MM.1S (cell line): ENCODE measurements around the gene DTX4.

ENCODE experiments used
- DNase-seq: peaks from one replicate; pipeline ENCODE4 v3.0.0-alpha.2; 2015
- H2AFZ ChIP-seq: fragments of 300-600 bp; sonication (generic); 2 replicates; pipeline ENCODE4 v1.6.0; 2016; ENCODE audit warnings: antibody characterized with exemption, low read length
- H3F3A ChIP-seq: fragments of 300-600 bp; sonication (generic); 2 replicates; pipeline ENCODE4 v1.6.1; 2016; ENCODE audit warnings: mild to moderate bottlenecking, antibody characterized with exemption, low read length, moderate library complexity, mixed read lengths; ENCODE audit not compliant: insufficient read depth
- H3K27ac ChIP-seq: fragments of 300-600 bp; sonication (generic); 2 replicates; pipeline ENCODE4 v1.5.1; 2016; ENCODE audit warnings: mild to moderate bottlenecking, low read length
- H3K27me3 ChIP-seq: fragments of 300-600 bp; sonication (generic); replicated peaks from 2 replicates; pipeline ENCODE4 v1.6.0; 2016; ENCODE audit warnings: low read length; ENCODE audit not compliant: insufficient read depth
- H3K36me3 ChIP-seq: fragments of 300-600 bp; sonication (generic); replicated peaks from 2 replicates; pipeline ENCODE4 v1.6.1; 2016; ENCODE audit warnings: mild to moderate bottlenecking, low read length, mixed read lengths; ENCODE audit not compliant: insufficient read depth
- H3K4me1 ChIP-seq: fragments of 300-600 bp; sonication (generic); 2 replicates; pipeline ENCODE4 v1.6.1; 2016; ENCODE audit warnings: low read length, mixed read lengths
- H3K4me2 ChIP-seq: fragments of 300-600 bp; sonication (generic); 2 replicates; pipeline ENCODE4 v1.6.0; 2016; ENCODE audit warnings: low read depth, low read length
- H3K4me3 ChIP-seq: fragments of 300-600 bp; sonication (generic); 2 replicates; pipeline ENCODE4 v1.5.1; 2016; ENCODE audit warnings: low read length, mixed read lengths
- H3K79me2 ChIP-seq: fragments of 300-600 bp; sonication (generic); 2 replicates; pipeline ENCODE4 v1.6.1; 2016; ENCODE audit warnings: mixed run types, low read length, mixed read lengths
- H3K9ac ChIP-seq: fragments of 300-600 bp; sonication (generic); 2 replicates; pipeline ENCODE4 v1.6.1; 2016; ENCODE audit warnings: low read length, mixed read lengths
- H3K9me2 ChIP-seq: fragments of 300-600 bp; sonication (generic); replicated peaks from 2 replicates; pipeline ENCODE4 v1.6.1; 2016; ENCODE audit warnings: mild to moderate bottlenecking, low read length, mixed read lengths; ENCODE audit not compliant: insufficient read depth
- H3K9me3 ChIP-seq: fragments of 300-600 bp; sonication (generic); replicated peaks from 2 replicates; pipeline ENCODE4 v1.6.1; 2016; ENCODE audit warnings: mild to moderate bottlenecking, low read length, mixed read lengths; ENCODE audit not compliant: insufficient read depth
- H4K20me1 ChIP-seq: fragments of 300-600 bp; sonication (generic); 2 replicates; pipeline ENCODE4 v1.6.1; 2016; ENCODE audit warnings: mild to moderate bottlenecking, low read length, moderate library complexity, mixed read lengths; ENCODE audit not compliant: insufficient read depth
- EZH2 ChIP-seq: fragments of 300-600 bp; sonication (generic); optimal IDR thresholded peaks from 2 replicates; pipeline ENCODE3; 2017; ENCODE audit warnings: low read depth, mild to moderate bottlenecking, antibody characterized with exemption, low read length, mixed read lengths
- EZH2phosphoT487 ChIP-seq: fragments of 300-600 bp; sonication (generic); IDR thresholded peaks from 2 replicates; pipeline ENCODE4 v1.6.1; 2018; ENCODE audit warnings: antibody characterized with exemption, low read length
- TF ChIP-seq, protein P1 (sequence below): fragments of 300-600 bp; sonication (generic); IDR thresholded peaks from 2 replicates; pipeline ENCODE4 v1.5.1; 2016; ENCODE audit warnings: antibody characterized with exemption, low read length, mixed read lengths

DTX4 gene

DNA sequence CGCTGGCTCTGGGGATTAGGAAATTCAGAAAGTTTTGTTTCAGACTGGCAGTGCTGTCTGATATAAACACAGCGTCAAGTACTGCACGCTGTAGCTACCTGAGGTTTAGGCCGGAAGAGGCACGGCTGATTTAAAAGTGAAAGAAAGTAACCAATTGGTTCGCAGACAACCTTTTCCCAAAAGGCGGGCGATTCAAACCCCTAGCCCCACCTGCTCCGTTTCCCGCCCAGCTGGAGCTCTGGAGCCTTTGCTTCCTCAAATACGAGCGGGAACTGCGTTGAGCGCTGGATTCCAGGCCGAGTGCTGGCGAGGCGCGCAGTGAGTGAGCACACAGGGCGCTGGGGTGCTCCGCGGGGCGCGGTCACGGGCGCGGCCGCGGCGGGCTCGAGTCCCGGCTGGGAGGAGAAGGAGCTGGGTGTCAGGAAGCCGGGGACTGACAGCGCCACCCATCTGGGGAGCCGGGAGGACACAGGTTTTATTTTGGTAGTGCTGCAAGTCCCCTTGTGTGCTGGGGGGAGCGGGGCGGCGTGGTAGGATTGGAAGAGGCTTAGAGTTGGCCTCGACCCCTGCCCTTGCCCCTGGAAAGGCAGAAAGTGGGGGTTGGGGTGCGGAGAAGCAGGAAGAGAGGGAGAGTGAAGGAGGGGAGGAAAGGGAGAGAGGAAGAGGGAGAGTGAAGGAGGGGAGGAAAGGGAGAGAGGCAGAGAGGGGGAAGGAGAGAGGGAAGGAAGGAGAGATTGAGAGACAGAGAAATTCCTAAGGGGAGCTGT, 27.2 kb upstream of the DTX4 start:
- TF ChIP-seq, protein P1, sequence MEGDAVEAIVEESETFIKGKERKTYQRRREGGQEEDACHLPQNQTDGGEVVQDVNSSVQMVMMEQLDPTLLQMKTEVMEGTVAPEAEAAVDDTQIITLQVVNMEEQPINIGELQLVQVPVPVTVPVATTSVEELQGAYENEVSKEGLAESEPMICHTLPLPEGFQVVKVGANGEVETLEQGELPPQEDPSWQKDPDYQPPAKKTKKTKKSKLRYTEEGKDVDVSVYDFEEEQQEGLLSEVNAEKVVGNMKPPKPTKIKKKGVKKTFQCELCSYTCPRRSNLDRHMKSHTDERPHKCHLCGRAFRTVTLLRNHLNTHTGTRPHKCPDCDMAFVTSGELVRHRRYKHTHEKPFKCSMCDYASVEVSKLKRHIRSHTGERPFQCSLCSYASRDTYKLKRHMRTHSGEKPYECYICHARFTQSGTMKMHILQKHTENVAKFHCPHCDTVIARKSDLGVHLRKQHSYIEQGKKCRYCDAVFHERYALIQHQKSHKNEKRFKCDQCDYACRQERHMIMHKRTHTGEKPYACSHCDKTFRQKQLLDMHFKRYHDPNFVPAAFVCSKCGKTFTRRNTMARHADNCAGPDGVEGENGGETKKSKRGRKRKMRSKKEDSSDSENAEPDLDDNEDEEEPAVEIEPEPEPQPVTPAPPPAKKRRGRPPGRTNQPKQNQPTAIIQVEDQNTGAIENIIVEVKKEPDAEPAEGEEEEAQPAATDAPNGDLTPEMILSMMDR = peak; percentile 49
- no peak for TF ChIP-seq EZH2
- peaks cover 23% of the 10 kb centered on the region for H3K4me1 ChIP-seq
- peak; percentile 95 for DNase-seq
- no peaks in the 10 kb centered on the region for H3K9me3 ChIP-seq
- peak overlapping the region; percentile 87 for H3K9ac ChIP-seq
- H3K27ac ChIP-seq = peak overlapping the region; percentile 88
- peaks cover 8% of the 10 kb centered on the region; the same call in 1 of the 2 replicates for H3K36me3 ChIP-seq
- H3K4me2 ChIP-seq = peak overlapping the region; percentile 95
- no peaks in the 10 kb centered on the region for H3K27me3 ChIP-seq
- H2AFZ ChIP-seq = peak overlapping the region; percentile 54
- peaks cover 56% of the 10 kb centered on the region for H3K79me2 ChIP-seq
- H3K9me2 ChIP-seq = no peaks in the 10 kb centered on the region
- peak overlapping the region; percentile 89 for H3K4me3 ChIP-seq
- peaks cover 31% of the 10 kb centered on the region for H3F3A ChIP-seq
- H4K20me1 ChIP-seq = no peaks in the 10 kb centered on the region

DNA sequence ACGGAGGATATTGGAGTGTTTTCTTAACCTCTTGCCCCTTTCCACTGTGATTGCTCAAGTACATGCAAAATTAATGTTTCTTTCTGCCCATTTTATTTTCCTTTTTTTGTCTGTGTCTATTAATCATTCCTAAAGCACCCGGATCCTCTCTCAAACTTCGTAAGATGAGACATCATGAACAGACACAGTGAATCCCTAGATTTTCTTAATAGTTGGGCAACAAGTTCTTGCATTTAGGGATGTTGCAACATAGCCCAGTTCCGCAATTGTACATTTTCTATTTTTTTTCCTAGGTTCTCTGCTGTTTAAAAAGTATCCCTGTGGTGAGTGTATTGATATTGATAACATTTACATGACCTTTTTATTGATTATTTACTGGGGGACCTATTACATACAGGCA, 26.4 kb upstream of the DTX4 start:
- Histone ChIP-seq H3K4me1 (peaks cover 31% of the 10 kb centered on the region), H3K36me3 (peaks cover 8% of the 10 kb centered on the region; the same call in 1 of the 2 replicates), H3K4me3 (peak overlapping the region; percentile 89), H3K9me3 (no peaks in the 10 kb centered on the region), H2AFZ (no peak overlapping the region), H3K79me2 (peaks cover 60% of the 10 kb centered on the region), H3F3A (peaks cover 38% of the 10 kb centered on the region), H3K9ac (peak overlapping the region; percentile 87), H3K9me2 (no peaks in the 10 kb centered on the region), H3K27me3 (no peaks in the 10 kb centered on the region), H4K20me1 (no peaks in the 10 kb centered on the region), H3K27ac (peak overlapping the region; percentile 88; the same call in 1 of the 2 replicates), H3K4me2 (peak overlapping the region; percentile 95)
- DNase-seq = no peak
- TF ChIP-seq, protein P1 = no peak
- no peak for TF ChIP-seq EZH2
- TF ChIP-seq EZH2phosphoT487 = no peak

DNA sequence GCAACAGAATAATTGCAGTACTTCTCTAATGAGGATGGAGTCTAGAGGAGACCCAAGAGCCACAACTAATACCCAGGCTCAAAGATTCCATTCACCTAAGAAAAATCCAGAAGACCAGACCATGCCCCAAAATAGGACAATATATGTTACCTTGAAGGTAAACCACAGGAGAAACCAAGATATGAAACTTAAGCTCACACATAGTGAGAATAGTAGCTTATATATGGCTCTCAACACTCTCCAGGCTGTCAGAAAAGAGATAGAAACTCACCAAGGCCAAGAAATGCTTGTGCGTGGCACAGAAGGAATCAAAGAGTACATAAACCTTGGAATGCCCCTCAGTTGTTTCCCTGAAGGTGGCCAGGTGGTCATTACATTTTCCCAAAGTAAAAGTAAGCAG, 20.2 kb upstream of the DTX4 start:
- TF ChIP-seq EZH2 = no peak
- H3K4me3 ChIP-seq = no peak overlapping the region
- peak overlapping the region; percentile 16; the same call in 1 of the 2 replicates for H3K9ac ChIP-seq
- H3K9me2 ChIP-seq = no peaks in the 10 kb centered on the region
- peak overlapping the region; percentile 79 for H3K27ac ChIP-seq
- H4K20me1 ChIP-seq = peaks cover 7% of the 10 kb centered on the region; the same call in 1 of the 2 replicates
- H3K4me1 ChIP-seq = peaks cover 35% of the 10 kb centered on the region
- H3K27me3 ChIP-seq = no peaks in the 10 kb centered on the region
- peaks cover 37% of the 10 kb centered on the region for H3K79me2 ChIP-seq
- DNase-seq = peak; percentile 44
- peaks cover 25% of the 10 kb centered on the region for H3F3A ChIP-seq
- H2AFZ ChIP-seq = no peak overlapping the region
- no peaks in the 10 kb centered on the region for H3K9me3 ChIP-seq
- peaks cover 8% of the 10 kb centered on the region for H3K36me3 ChIP-seq
- peak overlapping the region; percentile 58 for H3K4me2 ChIP-seq
